Omental fat pad (tissue), 4 donors: ENCODE results near the gene GPC6. TPM values are rescaled to one million over a fixed set of nuclear protein-coding genes. Genes with fewer than 3 reads are reported as not detected.

Experiments
- ATAC-seq: fragments of 150-250 bp; one replicate; pipeline ENCODE4 v1.9.1; 2016; ENCODE audit warnings: mild to moderate bottlenecking, moderate library complexity; ENCODE audit not compliant: low FRiP score
- DNase-seq: peaks from one replicate; pipeline ENCODE4 v3.0.0-alpha.2; 2019; ENCODE audit warnings: low spot score
- total RNA-seq, 4 donors: library from RNA; depleted of rRNA; stranded (reverse); fragments of >200 nt; gene quantifications; one replicate each; pipeline ENCODE4 v1.1.0, GENCODE V29; 2016
- TF ChIP-seq, protein P1 (sequence below), 3 donors: fragments of 450-650 bp; IDR thresholded peaks; one replicate each; pipeline ENCODE4 v1.5.1; 2016 to 2017; ENCODE audit warnings: antibody characterized with exemption in 3 of 3, mild to moderate bottlenecking in 3 of 3, moderate library complexity in 2 of 3

The GPC6 gene
- total RNA-seq, 4 donors from 2014 or later: 9.2 to 24.4 (median 16.4) TPM

DNA sequence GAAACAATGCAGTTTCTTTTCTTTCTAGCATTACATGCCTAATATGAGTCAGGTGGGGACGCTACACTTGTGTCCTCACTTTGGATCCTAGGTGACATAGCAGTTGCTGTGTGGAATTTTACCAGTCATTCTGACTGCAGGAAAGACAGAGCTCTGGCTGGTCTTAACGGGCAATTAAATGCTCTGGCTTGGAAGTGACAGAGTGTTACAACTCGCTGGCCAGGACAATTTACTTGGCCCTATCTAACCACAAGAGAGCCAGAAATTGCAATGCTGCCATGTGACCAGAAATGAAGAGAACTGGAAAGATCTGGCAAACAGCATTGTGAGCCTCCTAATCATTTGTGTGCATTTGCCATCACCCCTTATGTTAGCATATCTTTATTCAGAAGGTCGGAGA is 901.8 kb downstream of the GPC6 start:
- ATAC-seq (no peak), DNase-seq (no peak)
- TF ChIP-seq, protein P1, sequence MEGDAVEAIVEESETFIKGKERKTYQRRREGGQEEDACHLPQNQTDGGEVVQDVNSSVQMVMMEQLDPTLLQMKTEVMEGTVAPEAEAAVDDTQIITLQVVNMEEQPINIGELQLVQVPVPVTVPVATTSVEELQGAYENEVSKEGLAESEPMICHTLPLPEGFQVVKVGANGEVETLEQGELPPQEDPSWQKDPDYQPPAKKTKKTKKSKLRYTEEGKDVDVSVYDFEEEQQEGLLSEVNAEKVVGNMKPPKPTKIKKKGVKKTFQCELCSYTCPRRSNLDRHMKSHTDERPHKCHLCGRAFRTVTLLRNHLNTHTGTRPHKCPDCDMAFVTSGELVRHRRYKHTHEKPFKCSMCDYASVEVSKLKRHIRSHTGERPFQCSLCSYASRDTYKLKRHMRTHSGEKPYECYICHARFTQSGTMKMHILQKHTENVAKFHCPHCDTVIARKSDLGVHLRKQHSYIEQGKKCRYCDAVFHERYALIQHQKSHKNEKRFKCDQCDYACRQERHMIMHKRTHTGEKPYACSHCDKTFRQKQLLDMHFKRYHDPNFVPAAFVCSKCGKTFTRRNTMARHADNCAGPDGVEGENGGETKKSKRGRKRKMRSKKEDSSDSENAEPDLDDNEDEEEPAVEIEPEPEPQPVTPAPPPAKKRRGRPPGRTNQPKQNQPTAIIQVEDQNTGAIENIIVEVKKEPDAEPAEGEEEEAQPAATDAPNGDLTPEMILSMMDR (IDR thresholded peaks at IDR 0.05): no peak

DNA sequence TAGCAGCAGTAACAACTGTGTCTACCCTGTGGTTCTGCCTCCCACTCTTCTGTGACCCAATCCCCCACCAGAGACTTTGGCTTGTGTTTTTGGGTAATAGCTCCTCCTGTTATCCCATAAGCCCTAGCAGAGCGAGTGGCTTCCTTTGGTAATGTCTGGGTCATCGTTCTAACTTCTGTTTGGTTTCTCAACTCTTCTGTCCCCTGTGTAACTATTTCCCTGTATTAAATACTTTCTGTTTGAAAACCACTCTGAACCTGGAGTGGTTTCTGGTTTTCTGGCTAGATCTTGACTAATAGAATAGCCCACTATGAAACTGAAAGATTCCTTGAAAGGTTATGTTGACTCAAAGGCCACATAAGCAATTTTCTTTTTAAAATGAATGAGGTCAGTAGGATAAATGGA is 902.9 kb downstream of the GPC6 start:
- ATAC-seq: no peak
- TF ChIP-seq, protein P1 (IDR thresholded peaks at IDR 0.05): no peak
- no peak for DNase-seq

DNA sequence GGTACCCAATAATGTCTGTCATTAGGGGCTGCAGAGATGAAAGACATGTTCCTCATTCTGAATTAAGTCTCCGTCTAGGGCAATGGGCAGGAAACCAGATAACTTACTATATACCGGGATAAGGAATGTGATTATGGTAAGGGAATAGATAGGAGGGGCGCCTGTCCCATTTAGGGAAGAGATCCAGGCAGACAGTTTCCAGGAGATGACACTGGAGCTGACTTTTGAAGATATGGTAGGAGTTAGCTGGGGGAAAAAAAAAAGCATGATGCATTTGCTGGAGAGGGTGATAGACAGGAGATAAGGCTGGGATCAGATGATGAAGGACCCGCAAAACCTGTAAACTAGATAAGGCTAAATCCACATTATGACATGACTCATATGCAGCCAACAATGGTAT is 912.2 kb downstream of the GPC6 start:
- TF ChIP-seq, protein P1 (IDR thresholded peaks at IDR 0.05): no peak
- DNase-seq: no peak
- no peak for ATAC-seq

DNA sequence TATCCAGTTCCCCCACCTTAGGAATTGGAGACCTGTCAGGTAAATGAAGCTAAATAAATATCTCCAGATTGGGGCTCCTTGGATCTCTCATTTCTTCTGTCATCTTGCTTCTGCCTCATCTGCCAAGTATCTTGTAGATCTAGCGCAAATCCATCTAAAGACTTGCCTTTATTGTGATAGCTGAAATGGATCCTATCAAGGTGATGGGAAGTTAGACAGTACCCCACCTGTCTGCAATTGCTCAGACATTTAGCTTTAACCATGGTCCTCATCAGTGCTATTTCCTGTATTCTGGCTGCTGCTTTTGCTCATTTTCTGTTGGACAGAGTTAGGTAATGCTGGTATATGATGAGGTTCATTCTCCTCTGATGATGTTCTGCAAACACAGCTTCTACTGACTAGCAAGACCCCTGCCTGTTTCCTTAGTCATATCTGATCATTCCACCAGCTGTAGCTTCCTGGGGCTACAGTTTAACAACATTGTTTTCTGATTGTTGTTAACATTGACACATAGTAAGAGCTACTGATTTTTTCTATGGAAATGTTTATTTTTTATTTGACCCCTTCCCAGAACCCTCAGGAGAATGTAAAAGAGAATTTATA is 912.9 kb downstream of the GPC6 start:
- DNase-seq: no peak
- ATAC-seq: no peak
- TF ChIP-seq, protein P1 (IDR thresholded peaks at IDR 0.05): no peak

DNA sequence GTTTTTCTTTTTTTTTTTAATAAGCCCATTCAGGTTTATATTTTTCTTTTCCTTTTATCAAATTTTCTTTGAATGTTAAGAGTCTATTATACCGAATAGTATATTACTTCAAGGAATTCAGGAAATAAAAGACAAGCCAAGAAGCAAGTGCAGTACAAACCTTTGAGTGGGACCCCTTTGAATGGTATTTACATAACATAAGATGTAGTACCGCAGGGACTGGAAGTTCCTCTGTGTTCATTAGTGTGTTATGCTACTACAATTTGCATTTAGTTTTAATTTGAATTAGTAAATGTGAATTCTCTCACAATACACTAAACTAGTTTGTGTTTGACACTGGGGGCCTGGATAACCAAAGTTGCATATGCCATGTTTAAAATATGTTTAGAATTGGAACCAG is 913.4 kb downstream of the GPC6 start:
- DNase-seq: no peak
- TF ChIP-seq, protein P1 (IDR thresholded peaks at IDR 0.05): no peak
- ATAC-seq: no peak

DNA sequence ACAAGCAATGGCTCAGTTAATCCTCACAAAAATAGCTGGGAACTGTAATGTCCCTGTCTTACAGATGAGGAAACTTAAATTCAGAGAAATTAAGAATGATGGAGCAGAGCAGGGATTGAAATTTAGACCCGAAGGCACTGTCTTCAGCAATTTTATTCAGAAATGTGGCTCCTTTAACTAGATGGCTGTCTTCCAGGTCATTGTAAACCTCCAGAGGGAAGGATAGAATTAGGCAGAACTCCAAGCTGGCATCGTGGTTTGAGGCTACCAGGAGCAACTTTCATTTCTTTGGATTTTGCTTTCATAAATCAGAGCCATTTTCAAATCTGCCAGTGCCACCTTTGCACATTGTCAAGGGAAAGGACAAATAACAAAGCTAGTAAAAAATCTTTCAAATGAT is 913.9 kb downstream of the GPC6 start:
- no peak for ATAC-seq
- DNase-seq: no peak
- TF ChIP-seq, protein P1 (IDR thresholded peaks at IDR 0.05): no peak

DNA sequence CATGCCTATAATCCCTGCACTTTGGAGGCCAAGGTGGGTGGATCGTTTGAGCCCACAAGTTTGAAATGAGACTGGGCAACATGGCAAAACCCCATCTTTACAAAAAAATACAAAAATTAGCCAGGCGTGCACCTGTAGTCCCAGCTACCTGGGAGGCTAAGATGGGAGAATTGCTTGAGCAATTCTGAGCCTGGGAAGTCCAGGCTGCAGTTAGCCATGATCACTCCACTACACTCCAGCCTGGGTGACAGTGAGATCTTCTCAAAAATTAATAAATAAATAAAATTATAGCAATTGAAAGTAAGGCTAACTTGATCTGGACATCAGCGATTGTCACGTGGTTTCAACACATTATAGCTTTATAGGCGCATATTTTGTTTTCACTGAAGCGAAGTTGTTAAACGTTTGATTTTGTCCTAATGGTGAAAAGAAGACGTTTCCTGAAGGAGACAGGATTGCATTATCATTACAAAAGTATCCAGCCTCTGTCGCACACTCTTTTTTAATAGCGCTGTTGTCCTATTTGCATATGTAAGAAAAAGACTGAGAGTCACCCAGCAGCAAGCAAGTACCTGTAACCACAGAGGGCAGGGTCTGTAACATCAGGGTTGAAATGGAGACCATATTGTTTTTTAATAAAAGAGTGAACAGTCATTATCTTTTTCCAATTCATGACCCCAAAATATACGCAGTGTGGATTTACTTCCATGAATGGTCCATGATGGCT is 917.2 kb downstream of the GPC6 start:
- DNase-seq (no peak), ATAC-seq (no peak)
- TF ChIP-seq, protein P1 (IDR thresholded peaks at IDR 0.05): no peak
